Activated CD4-positive, CD25-positive, alpha-beta regulatory T cell treated with anti-CD3 and anti-CD28 coated beads, Interleukin-2, amount 50 U/mL, for 16 hours (primary cell): ENCODE results near the gene SPATS2L.

Experiments used
- DNase-seq: peaks from one replicate; pipeline ENCODE4 v3.0.0-alpha.2; 2020; ENCODE audit warnings: low read depth, low spot score

SPATS2L gene

DNA sequence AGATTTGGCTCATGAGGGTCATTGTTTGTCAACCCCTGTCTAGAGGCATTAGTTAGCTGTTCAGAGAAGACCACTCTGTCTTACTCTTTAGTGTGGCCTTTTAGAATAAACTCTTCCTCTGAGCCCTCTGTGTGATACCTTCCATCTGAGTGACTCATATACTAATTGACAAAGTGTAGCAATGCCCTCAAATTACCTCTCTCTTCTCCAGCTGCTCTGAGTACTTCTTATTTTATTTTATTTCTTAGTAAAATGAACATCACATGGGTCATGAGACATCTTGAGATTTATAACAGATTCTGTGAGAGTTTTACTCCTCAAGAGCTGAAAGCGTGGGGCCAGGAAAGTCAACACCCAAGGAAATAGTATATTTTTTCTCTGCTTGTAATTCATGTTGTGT lies 136.0 kb downstream of the SPATS2L start:
- no peak for DNase-seq

GRCh38 chr2:200443376-200443775 lies 136.9 kb downstream of the SPATS2L start:
- DNase-seq = no peak

DNA sequence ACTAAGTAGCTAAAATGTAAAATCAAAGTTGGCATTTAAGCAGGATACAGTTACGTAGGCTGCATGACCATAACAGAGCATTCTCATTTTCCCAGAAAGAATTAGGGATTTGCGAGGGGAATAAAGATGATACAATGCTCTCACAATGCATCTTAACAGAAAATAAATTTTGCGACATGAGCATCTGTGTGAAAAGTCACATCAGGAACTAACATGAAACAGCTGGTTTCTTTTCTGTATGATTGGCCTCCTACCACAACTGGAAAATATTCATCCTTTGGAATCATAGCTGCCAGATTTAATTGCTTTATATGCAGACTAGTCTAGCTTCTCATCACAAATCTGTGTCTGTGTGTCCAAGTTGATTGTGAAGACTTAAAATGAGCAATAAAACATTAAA lies 137.4 kb downstream of the SPATS2L start:
- no peak for DNase-seq

GRCh38 chr2:200444530-200444929 lies 138.0 kb downstream of the SPATS2L start:
- no peak for DNase-seq

DNA sequence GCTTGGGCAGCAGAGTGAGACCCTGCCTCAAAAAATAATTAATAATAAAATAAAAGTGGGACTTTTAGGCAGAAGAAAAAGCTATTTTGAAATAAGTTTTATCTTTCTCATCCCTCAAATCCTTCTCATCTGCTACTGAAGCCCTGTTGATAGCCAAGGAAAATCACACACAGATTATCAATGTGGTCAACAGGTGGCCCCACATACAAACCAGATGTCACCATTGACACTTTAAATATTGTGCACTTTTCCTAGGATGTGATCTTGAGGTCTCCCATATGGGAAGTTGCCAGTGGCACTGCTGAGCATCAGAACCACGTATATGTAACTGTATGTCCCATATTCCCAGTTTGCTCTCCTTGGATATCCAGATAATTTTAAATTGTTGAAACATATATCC lies 138.8 kb downstream of the SPATS2L start:
- DNase-seq = no peak

- DNase-seq = no peak
Observed at GRCh38 chr2:200446612-200447011, 140.1 kb downstream of the SPATS2L start.

DNA sequence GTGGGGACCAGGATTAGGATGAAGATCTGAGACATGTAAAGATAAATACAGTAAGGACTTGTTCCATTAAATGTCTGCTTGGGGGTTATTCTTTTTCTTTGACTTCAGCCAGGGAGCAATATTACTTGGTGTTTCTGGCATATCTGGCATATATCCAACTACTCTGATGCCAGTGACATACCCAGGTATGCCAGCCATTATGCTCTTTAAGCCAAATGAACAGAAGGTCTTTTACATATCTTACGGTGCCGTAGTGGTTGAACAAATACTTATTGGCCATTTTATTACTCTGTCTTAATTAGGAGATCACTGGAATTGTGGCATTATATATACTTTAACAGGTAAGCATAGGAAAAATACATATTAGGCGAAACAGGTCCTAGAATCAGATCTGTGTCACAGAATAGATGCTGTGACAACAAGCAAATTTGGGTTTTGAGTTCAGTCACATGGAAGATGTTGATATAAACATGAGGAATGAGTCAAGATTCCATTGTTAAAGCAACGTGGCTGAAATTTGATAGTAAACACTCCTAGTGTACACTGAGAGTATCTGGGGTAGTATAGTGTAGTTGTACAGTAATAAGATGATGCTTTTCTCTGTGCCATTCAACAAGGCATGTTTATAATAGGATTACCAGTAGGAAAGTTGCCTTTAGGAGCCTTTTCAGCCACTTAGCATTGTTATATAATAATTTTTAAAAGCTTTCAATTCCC lies 140.8 kb downstream of the SPATS2L start:
- no peak for DNase-seq

DNA sequence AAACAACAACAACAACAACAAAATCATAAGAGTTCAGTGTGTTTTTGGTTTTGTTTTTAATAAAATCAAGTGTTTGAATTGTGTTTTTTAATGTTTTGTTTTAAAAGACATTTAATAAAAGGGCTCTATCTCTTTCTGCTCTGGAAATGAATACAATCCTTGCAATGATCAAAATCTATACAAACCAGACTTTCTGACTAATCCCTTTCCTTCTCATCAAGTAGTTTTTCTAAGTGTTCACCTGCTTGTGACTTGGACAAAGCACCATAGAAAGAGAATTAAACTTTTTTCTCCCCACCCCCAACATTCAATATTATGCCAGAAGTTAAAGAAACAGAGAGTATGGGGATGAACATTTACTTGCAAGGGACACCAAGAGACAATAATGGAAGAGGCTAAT lies 142.0 kb downstream of the SPATS2L start:
- DNase-seq = no peak

DNA sequence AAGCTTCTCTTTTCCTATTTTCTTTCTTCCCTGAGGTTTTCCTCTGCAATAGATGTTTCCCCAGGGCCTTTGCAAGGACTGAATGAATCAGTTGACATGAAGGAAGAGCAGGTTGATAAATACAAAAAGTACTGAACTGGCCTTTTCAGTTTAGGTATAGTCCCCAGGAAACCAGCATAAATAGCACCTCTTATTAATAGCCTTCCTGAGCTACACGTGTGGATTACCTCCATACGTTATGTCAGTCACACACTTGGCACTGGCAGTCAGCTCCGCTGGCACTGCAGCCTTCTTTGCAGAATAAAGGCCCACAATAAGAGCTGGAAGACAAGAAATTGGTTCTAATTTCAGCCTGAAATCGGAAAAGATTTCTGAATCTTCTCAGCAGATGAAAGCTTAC lies 142.7 kb downstream of the SPATS2L start:
- no peak for DNase-seq

DNA sequence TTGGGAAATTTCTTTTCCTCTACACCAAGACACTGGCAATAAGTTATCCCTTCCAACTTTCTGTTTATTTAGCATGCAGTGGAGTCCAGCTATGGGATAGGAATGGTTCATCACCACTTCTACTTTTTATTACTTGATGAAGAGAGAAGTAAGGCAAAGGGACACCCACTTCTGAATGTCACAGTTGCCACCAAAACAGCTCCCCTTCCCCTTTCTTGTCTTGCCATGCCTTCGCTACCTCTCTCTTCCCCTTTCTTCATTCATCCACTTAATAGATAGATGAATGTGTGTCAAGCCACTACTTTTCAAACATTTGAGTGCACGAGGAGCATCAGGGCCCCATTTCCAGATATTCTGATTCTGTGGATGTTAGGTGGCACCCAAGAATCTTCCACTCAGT lies 143.8 kb downstream of the SPATS2L start:
- no peak for DNase-seq

- no peak for DNase-seq
Observed at GRCh38 chr2:200451511-200451910, 145.0 kb downstream of the SPATS2L start.

GRCh38 chr2:200452377-200452776 lies 145.9 kb downstream of the SPATS2L start:
- no peak for DNase-seq

DNA sequence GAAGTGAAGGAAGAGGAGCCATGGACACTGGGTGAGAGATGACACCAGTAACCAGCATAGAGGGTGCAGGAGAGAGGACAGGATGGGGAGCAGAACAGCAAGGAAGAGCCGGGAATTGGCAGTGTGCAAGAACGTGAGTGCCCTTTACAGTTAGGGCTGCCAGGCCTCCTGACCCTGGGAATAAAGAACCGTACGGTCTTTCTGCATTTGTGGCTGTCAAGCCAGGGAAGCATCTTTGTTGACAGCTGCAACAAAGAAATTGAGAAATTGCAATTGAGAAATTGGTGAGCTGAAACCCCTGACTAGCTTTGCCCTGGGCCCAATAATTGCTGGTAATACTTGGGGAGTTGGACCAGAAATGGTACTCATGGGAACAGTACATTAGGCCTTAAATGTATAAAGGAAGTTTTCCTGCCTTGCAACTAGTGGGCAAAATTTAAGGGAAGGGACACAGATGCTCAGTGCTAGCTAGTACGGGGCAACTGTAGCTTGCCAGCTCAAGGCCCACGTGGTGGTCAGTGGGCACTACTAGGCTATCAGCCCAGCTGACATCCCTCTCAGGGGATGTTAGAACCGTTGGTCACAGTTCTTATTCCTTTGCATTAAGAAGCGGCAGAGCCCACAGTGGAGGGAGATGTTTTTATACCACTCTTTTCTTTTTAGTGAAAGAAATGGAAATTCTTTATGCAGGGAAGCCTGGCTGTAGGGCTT lies 146.8 kb downstream of the SPATS2L start:
- no peak for DNase-seq

DNA sequence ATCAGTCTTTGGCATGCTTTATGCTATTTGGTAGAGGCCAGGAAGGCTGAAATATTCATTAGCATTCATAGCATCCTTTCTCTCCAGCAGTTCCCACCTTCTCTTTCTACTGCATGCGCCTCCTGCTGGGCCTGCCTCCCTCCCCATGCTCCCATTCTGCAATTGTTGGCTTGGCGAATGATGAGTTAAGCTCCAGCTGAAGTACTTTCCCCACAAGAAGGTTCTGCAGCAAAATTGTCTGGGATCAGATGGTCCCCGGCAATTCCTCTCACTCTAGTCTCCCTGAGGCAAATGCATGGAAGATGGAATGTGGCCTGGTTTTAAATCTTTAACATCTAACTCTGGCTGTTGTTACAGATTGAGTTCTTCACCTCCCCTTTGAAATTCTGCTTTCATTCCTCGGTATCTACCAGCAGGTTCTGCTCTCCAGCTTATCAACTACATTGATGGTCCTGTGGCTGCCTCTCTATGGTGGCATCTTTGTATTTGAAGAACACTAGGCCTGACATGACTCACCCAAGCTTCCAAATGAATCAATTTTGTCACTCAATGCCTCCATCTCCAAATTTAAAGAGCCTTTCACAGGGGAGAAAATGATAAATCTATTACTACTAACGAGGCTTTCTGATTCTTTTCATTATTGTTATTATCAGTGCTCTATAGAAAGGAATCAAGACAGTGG lies 147.5 kb downstream of the SPATS2L start:
- no peak for DNase-seq

DNA sequence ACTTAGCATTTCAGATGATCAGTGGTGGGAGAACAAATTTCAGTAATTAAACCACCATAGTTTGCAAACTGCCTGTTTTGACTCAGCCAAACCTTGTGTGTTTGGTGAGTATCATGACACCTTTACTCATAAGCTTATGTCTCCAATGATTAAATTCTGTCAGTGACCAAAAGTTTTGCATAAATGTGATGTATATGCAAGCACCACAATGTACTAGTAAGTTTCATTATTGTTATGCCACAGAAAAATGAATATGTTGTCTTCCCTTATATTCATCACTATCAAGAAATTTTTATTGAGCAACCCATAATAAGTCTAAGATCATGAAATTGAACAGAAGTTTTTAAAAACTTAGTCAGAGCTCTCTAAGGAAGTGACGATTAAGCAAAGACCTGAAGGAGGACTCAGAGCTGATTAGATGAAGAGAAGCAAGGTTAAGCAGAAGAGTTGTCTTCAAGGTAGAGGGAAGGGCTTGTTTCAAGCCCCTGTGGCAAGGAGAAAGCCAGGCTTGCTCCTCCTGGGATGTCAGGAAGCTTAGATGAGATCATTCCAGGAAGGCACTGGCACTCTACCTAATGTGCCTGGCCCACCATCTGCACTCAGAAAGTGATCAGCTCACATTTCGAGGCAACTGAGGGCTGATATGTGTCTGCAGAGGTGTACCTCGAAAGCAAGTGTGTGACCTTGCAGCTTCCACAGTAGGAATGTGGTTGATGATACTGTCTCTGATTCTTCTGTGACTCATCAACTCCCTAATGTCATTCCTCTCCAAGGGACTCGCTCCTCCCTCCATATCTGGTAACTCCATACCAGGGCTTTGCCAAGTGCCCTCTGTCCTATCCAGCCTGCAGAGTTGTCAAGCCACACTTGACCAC lies 148.7 kb downstream of the SPATS2L start:
- DNase-seq = no peak

GRCh38 chr2:200455958-200456421 lies 149.5 kb downstream of the SPATS2L start:
- no peak for DNase-seq

DNA sequence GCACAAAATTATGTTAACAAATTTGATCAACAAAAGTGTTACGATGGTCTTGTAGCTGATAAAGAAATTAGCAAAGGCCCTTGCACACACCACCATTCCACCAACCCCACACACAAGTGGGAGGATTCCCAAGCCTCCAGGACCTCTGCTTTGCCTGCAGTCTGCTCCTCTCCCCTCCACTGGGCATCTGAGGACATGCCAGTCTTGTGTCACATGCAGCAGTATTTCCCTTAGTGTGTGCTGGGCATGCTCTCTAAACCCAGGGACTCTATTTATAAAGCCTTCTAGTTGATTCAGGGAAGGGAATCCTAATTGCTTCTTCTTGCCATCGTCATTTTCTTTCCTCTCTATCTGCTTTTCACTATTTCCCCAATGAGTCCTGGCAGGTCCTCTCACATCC lies 150.1 kb downstream of the SPATS2L start:
- no peak for DNase-seq

- no peak for DNase-seq
Observed at GRCh38 chr2:200459101-200459500, 152.6 kb downstream of the SPATS2L start.

- no peak for DNase-seq
Observed at GRCh38 chr2:200461846-200462710, 155.6 kb downstream of the SPATS2L start.

DNA sequence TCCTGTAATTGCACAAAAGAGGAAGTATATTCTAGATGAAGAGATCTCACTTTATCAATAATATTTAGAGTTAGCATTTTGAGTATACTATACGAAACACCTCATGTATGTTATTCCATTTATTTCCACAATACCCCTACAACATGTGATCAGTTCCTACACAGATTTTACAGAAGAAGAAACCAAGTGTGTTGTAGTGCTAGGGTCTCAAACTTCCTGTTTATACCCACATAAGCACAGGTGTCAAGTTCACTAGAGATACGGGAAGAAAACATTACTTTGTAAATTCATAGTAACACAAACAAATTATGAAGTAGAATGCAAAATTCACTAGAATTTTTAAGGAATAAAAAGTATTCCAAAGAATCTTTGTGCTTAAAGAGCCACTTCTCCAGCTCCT lies 157.0 kb downstream of the SPATS2L start:
- DNase-seq = no peak
